C1 segment of cervical spinal cord (tissue), 14 donors: ENCODE measurements around the gene LMOD2.

Experiments used
- DNase-seq, 14 donors: peaks; one replicate each; lab custom pipeline; 2025; lab: John Stamatoyannopoulos, UW

LMOD2 gene

GRCh38 chr7:123673137-123673732 lies 17.6 kb downstream of the LMOD2 start:
- DNase-seq = no peak

GRCh38 chr7:123673752-123674398 lies 18.2 kb downstream of the LMOD2 start:
- DNase-seq = no peak

- DNase-seq = no peak
These were observed 18.9 kb downstream of the LMOD2 start for GRCh38 chr7:123674399-123675180.

GRCh38 chr7:123675181-123675473 lies 19.5 kb downstream of the LMOD2 start:
- DNase-seq = no peak

GRCh38 chr7:123677061-123677715 lies 21.5 kb downstream of the LMOD2 start:
- no peak for DNase-seq

- DNase-seq = no peak
These were observed 23.9 kb downstream of the LMOD2 start for GRCh38 chr7:123679614-123680013.

- DNase-seq = no peak
These were observed 24.9 kb downstream of the LMOD2 start for GRCh38 chr7:123680580-123680979.

- no peak for DNase-seq
These were observed 25.9 kb downstream of the LMOD2 start for GRCh38 chr7:123681561-123681960.

GRCh38 chr7:123682690-123683089 lies 27.0 kb downstream of the LMOD2 start:
- DNase-seq = peak in 1 of 14 donors; percentile 8

GRCh38 chr7:123687161-123687560 lies 31.5 kb downstream of the LMOD2 start:
- DNase-seq = no peak

GRCh38 chr7:123687727-123688126 lies 32.1 kb downstream of the LMOD2 start:
- DNase-seq = no peak

- no peak for DNase-seq
These were observed 33.6 kb downstream of the LMOD2 start for GRCh38 chr7:123689250-123689649.

- DNase-seq = no peak
These were observed 34.9 kb downstream of the LMOD2 start for GRCh38 chr7:123690550-123690949.

GRCh38 chr7:123692471-123692877 lies 36.8 kb downstream of the LMOD2 start:
- no peak for DNase-seq

GRCh38 chr7:123695944-123696677 lies 40.4 kb downstream of the LMOD2 start:
- DNase-seq = no peak

- no peak for DNase-seq
These were observed 49.7 kb downstream of the LMOD2 start for GRCh38 chr7:123705211-123705901.

GRCh38 chr7:123709525-123709924 lies 53.9 kb downstream of the LMOD2 start:
- DNase-seq = no peak

GRCh38 chr7:123710683-123711082 lies 55.0 kb downstream of the LMOD2 start:
- no peak for DNase-seq

- DNase-seq = no peak
These were observed 56.2 kb downstream of the LMOD2 start for GRCh38 chr7:123711832-123712293.

- DNase-seq = no peak
These were observed 57.0 kb downstream of the LMOD2 start for GRCh38 chr7:123712619-123713018.
